NCI-H1105 (cell line): ENCODE results near the gene OPTN.
"Not testable (repeated sequence)": the region's sequence is repeated elsewhere in the genome, so short reads cannot be mapped to it uniquely, and the experiment has no call there.

Experiments
- DNase-seq: peaks from one replicate; lab custom pipeline; 2025; lab: John Stamatoyannopoulos, UW

OPTN gene

DNA sequence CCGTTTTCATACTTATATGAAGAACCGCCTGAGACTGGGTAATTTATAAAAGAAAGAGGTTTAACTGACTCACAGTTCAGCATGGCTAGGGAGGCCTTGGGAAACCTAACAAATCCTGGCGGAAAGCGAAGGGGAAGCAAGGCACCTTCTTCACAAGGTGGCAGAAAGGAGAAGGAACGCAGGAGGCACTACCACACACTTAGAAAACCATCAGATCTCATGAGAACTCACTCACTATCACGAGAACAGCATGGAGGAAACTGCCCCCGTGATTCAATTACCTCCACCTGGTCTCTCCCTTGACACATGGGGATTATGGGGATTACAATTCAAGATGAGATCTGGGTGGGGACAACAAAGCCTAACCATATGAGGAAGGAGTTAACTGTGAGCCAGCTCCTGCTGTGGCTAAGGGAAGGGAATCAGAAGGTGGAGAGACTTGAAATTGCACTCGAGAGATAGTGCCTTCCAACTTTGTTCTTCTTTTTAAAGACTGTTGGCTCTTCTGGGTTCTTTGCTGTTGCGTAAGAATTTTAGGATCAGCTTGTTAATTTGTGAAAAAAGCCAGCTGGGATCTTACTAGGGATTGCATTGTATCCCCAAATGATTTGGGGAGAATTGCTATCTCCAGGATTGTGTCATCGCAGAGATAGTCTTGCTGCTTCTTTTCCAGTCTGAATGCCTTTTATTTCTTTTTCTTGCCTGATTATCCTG lies 21.0 kb downstream of the OPTN start:
- no peak for DNase-seq

DNA sequence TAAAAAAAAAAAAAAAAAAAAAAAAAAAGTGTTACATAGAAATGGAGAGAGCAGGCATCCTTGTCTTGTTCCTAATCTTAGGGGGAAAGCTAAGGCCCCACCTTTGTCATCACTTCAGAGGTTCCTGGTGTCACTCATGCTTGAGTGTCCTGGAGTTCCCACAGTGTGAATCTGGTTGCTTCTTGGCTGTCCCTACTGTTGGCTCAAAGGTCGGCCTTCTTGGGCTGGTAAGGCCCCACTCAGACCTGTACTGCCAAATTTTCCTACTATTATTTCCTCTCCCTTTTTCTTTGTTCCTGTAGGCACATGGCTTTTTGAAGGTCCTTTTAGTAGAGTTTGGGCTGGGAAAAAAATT lies 21.5 kb downstream of the OPTN start:
- no peak for DNase-seq

DNA sequence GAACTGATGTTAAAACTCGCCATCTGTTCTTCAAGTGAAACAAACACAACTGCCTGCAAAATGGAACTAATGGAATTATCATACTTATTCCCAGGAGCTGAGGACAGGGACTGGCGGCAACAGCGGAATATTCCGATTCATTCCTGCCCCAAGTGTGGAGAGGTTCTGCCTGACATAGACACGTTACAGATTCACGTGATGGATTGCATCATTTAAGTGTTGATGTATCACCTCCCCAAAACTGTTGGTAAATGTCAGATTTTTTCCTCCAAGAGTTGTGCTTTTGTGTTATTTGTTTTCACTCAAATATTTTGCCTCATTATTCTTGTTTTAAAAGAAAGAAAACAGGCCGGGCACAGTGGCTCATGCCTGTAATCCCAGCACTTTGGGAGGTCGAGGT lies 36.7 kb downstream of the OPTN start:
- no peak for DNase-seq

DNA sequence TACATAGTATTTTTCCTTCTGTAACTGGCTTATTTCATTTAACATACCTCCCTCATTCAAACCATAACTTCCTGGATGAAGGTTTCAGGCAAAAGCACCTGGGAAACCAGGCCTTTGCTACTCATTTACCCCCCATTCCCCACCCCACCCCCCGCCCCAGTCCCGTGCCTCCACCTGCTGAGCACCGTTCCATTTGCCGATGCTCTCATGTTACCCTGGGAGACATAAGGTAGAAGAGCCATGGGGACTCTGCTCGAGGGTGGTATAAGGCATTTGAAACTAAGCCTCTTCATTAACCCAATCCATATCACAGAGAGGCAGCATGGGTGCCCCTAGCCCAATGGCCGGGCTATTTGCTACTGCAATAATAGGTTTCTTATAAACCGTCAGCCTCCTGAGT lies 39.2 kb downstream of the OPTN start:
- DNase-seq, result no peak

DNA sequence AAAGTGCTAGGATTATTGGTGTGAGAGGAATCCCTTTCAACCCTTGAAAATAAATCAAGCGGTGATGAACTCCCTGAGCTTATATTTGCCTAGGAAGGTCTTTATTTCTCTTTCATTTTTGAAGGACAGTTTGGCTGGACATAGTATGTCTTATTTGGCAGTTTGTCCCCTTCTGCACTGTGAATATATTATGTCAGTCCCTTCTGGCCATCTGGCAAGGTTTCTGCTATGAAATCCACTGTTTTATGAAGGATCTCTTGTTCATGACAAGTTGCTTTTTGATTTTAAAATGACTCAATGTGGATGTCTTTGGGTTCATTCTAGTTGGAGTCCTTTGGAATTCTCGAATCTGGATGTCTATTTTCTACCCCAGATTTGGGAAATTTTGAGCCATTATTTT lies 39.7 kb downstream of the OPTN start:
- DNase-seq, result no peak

DNA sequence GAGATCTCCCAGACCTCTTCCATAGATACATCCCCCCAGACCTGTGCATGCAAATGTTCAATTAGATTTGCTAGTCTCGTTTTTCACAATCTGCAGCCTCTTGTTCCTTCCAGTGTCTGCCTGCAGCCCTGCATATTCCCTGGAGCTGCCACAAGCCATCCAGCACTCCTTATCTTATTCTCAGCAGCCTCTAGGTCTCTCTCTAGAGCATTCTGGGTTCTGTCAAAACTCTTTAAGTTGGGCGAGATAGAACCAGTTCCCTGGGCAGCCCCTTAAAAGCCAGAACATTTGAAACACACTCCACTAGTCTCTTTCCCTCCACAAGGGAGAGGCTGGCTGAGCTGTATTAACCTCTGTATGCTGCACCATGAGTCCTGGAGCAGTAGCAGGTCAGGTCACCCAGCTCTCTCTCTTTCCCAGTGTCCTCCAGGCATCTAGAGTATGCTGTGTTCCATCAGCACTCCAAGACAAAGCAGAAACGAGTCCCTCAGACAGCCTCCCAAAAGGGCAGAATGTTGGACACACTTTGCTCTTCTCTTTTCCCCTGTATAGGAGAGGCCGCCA lies 40.7 kb downstream of the OPTN start:
- no peak for DNase-seq

DNA sequence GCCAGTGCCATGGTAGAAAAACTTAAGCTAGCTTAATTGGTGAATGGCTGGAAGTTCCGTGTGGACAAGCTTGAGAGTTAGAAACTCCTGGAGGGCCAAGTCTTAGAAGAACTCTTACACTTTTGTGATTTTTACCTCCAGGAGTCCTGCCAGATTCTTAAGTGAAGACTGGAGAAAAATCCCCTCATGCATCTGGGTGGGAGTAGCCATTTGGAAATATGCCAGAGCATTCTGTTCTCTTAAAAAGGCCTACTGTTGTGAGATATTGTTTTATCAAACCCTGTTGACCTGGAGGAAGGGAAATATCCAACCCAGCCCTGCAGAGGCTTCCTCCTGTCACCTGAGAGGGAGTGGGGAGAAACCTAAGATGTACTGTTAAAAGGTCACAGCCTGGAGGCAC lies 43.8 kb downstream of the OPTN start:
- no peak for DNase-seq

DNA sequence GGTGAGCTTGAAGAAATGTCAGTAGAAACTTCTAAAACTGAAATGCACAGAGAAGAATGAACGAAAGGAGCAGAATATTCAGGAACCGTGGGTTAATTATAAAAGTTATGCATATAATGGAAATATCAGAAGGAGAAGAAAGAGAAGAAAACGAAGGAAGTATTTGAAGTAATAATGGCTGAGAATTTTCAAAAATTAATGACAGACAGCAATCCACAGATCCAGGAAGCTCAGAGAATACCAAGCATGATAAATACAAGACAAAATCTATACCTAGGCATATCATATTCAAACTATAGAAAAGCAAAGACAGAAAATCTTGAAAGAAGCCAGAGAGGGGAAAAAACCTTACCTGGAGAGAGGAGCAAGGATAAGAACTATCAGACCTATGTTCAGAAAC lies 44.9 kb downstream of the OPTN start:
- no peak for DNase-seq

DNA sequence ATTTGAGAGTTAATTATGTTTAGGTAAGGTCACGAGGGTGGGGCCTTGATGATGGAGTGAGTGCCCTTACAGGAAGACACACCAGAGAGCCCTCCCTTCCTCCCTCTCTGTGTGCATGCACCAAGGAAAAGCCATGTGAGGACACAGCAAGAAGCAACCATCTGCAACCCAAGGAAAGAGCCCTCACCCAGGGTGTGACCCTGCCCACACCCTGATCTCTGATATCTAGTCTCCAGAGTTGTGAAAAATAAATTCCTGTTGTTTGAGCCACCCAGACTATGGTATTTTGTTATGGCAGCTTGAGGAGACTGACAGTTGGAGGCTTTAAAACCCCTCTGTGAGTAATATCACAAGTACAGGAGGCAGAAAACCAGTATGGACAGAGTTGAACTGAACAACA lies 46.4 kb downstream of the OPTN start:
- DNase-seq, result no peak

DNA sequence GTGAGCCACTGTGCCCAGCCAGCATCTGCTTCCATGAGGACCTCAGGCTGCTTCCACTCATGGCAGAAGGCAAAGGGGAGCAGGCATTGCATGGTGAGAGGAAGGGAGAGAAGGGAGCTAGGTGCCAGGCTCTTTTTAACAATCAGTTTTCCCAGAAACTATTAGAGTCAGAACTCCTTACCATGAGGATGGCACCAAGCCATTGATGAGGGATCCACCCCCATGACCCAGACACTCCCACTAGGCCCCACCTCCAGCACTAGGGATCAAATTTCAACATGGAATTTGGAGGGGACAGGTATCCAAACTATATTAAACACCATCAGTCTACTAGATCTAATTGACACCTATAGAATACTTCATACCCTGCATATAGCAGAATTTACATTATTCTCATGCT lies 47.2 kb downstream of the OPTN start:
- DNase-seq, result no peak

DNA sequence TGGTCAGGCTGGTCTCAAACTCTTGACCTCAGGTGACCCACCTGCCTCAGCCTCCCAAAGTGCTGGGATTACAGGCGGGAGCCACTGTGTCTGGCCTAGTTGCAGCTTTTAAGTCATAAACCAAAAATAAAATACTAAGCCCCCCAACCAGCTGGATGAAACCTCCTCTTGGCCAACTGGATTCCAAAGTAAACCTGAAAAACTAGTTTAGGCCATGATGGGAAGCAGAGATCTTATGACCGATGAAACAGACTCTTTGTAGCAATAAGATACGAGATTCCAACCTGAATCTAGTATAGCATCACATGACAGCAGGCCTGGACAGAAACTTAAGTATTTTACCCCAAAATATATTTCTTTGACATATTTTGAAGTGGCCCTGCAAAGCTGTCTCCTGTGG lies 52.3 kb downstream of the OPTN start:
- no peak for DNase-seq

DNA sequence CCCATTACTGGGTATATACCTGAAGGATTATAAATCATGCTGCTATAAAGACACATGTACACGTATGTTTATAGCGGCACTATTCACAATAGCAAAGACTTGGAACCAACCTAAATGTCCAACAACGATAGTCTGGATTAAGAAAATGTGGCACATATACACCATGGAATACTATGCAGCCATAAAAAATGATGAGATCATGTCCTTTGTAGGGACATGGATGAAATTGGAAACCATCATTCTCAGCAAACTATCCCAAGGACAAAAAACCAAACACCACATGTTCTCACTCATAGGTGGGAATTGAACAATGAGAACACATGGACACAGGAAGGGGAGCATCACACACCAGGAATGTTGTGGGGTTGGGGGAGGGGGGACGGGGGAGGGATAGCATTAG lies 55.9 kb downstream of the OPTN start:
- not testable (repeated sequence) for DNase-seq

DNA sequence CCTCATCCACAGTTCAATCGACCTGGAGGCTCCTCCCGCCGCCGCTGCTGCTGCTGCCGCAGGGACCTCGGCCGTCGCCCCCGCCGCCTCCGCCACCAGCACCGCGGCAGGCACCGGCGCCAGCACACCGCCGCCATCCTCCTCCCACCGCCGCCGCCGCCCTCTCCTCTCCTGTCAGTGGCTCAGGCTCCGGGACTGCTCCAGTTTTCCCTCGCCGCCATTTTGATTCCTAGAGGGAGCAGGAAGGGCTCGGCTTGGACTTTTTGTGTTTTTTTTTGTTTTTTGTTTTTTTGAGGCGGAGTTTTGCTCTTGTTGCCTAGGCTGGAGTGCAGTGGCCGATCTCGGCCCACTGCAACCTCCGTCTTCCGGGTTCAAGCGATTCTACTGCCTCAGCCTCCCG lies 58.4 kb downstream of the OPTN start:
- DNase-seq, result no peak

DNA sequence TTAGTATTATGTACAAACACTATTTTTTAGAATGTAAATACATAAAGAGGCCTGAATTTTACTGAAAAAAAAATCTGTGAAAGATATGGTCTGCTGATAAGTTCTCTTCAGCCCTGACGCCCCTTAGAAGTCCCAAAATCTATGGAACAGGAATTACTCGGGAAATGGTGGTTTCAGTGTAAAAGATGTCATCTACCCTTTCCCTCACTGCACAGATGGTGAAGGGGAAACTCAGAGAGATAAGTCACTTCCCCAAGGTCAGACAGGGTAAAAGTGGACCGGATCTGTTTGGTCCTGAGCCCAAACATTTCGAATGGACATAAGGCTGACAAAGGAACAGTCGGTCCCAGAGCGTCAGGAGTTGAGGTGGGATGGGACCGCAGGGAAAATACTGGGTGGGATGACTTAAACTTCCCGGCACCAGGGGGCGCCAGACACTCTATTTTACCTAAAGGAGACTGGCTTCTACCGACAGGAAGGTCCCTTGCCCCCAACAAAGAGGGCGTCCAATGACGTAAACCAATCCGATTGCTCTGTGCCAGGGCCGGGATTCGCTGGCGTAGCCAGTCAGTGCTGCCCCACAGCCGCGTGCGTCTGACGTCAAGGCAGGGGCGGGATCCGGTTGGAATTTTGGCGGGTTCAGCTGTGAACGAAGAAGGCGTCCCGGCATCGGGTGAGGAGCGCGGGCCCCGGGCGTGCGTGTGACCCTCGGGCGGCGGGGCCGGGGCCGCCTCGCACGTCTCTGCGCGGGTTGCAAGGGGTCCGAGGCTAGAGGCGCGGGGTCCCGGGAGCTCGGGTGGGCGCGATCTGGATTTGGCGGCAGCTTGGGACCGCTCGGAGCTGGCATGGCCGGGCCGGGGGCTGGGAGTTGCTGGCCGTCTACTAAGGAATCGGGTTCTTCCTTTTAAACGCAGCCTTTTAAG lies 61.2 kb downstream of the OPTN start, which contains the start of gene MCM10:
TSS of gene MCM10 (plus strand) at position 625 of the 923 bp plus-strand sequence. CDS start 2,645 bp downstream, outside the sequence.
- peak; percentile 93 for DNase-seq

DNA sequence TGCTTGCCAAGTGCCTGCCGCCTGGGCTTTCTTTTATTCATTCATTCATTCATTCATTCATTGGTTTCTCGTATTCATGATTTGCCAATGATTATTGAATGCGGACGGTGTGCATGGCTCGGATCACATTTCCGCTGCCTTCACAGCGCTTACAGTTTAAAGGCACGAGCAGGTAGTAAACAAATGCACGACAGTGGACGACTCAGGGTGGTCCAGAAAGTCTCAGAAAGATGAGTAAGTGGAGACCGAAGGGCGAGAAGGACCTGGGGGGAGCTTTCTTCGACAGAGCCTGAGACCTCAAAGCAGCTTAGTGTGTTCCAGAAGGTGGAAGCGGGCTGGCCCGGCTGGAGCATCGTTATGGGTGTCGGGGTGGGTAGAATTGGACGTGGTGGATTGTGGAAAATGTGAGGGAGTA lies 61.9 kb downstream of the OPTN start:
- DNase-seq, result no peak

DNA sequence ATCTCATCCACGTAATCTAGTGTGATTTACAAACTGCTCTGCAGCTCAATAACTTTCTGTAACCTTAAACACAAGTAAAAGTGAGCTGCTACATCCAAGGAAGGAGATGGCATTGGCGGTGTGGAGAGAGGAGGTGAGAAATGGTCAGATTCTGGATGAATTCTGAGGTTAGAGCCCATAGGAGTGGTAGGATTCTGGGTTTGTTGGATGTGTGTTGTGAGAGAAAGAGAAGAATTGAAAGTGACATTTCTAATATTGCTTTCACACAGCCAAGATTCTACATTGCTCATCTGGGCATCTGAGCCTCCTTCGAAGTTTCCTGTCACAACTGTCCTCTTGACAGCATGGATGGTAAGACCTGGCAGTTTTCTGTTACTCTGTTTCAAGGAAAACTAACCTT lies 63.9 kb downstream of the OPTN start:
- DNase-seq, result no peak

DNA sequence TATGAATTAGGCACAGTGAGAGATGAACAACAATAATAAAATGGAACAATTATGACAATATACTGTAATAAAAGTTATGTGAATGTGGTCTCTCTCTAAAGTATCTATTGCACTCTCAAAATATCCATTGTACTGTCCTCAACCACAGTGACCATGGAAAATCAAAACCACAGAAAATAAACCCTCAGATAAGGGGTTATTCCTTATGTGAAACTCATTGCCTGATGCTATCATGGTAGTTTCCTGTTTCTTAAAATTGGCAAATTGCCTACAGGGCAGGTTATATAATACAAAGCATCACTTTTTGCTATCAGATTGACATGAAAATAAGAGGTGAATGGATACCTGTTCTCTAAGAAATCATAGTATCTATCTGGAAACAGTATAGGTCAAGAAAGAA lies 65.2 kb downstream of the OPTN start:
- no peak for DNase-seq

DNA sequence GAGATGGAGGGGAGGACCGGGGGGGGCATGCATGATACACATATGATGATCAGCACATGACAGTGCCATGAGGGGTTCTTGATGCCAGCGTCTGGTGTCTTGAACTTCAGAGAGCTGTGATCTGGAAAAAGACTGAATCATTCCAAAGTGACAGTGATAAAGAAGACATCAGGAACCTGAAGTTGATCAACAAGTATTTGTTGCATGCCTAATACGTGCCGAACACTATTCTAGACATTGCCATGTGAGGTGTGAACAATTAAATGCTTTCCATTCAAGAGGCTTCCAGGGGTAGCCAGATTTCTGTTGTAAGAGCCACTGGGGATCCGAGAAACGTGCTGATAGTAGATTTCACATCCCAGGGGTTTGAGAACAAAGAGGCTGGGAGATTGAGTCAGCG lies 67.6 kb downstream of the OPTN start:
- DNase-seq, result no peak

DNA sequence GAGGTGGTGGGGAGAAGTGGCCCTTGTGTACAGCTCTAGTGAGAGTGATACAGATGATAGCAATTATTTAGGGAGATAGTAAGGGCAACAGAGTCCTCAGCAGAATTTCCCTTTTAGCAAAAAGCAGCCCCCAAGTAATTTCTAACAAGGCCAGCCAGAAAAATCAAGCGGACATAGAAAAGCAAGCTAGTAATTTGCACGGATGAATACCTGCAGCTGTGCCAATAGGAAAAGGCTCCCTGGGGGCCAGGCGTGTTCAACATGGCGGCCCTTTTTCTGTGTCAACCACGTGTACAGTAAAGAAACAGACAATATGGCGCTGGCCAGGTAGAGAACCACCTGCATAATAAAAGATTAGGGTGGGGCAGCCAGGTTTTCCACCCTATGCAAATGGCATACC lies 68.8 kb downstream of the OPTN start:
- DNase-seq, result no peak

DNA sequence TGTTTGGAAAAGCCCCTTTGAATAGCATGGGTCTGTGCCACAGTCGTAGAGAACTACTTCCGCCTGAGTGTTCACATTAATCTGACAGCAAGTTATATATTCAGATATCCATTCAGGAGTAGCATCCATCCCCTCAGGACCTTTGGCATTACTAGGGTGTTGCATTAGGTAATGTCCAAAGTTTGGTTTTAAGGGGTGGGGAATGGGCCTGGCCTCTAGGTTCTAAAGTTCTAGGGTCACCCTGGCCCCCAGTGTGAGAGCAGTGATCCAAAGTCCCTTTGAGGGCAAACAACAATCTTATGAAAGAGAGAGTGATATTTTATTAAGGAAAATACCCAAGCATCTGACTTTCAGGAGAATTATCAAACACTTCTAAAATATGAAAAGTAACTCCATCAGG lies 73.7 kb downstream of the OPTN start:
- no peak for DNase-seq

DNA sequence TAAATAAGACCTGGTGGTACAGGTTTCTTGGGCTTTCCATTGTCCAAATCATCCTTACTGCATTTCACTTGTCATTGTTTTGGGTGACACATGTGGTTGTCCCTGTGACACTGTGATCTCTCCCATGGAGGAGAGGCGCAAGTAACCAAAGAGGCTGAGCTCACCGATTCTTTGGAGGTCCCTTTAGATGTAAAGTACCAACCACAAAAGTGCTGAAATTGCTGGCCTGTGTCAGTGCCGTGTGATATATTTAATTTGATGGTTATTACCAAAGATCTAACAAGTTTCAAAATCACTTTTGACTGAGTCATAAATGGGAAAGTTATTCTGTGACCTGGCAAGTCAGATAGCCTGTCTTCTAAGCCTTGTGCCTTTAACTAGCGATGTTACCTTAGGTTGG lies 80.8 kb downstream of the OPTN start:
- no peak for DNase-seq

DNA sequence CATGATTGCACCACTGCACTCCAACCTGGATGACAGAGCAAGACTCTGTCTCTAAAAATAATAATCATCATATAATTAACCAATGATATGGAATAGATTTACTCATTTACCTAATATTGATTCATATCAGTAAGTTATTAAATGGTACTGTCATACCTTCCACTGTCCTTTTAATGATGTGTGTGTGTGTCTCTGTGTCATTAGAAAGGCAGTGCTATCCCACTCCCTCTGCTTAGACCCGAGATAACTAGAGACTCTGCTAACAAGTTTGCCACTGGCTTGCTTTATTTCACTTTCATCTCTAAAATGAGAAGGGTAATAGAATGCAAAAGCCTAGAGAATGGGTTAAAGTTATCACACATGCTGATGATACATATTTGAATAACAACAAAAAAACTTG lies 82.5 kb downstream of the OPTN start:
- no peak for DNase-seq

DNA sequence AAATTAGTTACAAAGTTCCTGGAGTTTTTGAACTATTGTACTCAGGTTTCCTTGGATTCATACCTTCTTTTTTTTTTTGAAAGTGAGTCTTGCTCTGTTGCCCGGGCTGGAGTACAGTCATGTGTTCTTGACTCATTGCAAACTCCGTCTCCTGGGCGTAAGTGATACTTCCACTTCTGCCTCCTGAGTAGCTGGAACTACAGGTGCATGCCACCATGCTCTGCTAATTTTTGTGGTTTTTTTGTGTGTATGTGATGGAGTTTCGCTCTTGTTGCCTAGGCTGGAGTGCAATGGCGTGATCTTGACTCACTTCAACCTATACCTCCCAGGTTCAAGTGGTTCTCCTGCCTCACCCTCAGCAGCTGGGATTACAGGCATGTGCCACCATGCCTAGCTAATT lies 83.7 kb downstream of the OPTN start:
- no peak for DNase-seq
